Left renal cortex interstitium (tissue), 4 donors: Measurements from ENCODE around the gene C17orf113. TPM values are rescaled to one million over a fixed set of nuclear protein-coding genes. Genes with fewer than 3 reads are reported as not detected.
"Not testable (repeated sequence)": the region's sequence is repeated elsewhere in the genome, so short reads cannot be mapped to it uniquely, and the experiment has no call there.

ENCODE experiments used
- DNase-seq, 4 donors: peaks; one replicate each; pipeline ENCODE4 v3.0.0-alpha.2; 2013; ENCODE audit warnings: low read depth in 4 of 4, low spot score in 2 of 4, missing footprints in 1 of 4
- polyA plus RNA-seq, 4 donors: library from polyadenylated mRNA; unstranded; fragments of 120-200 nt; gene quantifications; one replicate each; pipeline ENCODE4 v1.2.1, GENCODE V29; 2013; ENCODE audit not compliant: insufficient read length in 4 of 4

Gene C17orf113
- polyA plus RNA-seq, 4 donors = 3.6 to 6.4 (median 4.9) TPM

DNA sequence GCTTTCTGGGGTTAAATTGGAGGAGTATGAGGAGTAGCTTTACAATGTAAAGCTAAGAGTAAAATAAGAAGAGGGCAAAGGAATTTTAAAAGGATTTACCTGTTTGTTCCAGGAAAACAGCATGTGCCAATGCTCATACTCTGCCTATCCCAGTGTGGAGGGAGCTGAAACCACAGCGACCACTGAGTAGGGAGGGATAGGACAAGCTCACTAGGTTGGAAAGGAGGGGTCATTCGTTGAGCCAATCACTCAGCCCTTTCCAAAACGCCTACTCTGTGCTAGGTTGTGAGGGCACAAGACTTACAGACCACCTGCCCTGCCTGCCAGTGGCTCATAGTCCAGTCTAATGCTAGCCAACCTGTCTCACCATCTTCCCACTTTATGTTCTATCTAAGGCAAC is 32.1 kb downstream of the C17orf113 start:
- no peak for DNase-seq

DNA sequence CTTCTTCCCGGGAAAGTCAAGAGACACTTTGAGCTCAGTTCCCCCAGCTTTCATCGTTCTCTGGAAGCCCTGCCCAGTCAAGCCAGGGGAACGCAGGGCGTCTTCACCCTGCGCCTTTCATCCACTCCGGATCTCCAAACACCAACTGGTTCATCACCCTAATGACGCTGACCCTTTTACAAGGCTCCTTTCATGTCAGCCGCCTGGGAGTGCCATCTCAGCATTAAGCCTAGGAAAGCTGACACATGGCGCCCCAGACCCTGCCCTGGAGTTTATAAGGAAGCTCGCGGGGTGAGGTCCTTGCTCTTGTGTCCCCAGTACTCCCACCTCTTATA is 32.6 kb downstream of the C17orf113 start:
- DNase-seq = peak in 1 of 4 donors; percentile 47

DNA sequence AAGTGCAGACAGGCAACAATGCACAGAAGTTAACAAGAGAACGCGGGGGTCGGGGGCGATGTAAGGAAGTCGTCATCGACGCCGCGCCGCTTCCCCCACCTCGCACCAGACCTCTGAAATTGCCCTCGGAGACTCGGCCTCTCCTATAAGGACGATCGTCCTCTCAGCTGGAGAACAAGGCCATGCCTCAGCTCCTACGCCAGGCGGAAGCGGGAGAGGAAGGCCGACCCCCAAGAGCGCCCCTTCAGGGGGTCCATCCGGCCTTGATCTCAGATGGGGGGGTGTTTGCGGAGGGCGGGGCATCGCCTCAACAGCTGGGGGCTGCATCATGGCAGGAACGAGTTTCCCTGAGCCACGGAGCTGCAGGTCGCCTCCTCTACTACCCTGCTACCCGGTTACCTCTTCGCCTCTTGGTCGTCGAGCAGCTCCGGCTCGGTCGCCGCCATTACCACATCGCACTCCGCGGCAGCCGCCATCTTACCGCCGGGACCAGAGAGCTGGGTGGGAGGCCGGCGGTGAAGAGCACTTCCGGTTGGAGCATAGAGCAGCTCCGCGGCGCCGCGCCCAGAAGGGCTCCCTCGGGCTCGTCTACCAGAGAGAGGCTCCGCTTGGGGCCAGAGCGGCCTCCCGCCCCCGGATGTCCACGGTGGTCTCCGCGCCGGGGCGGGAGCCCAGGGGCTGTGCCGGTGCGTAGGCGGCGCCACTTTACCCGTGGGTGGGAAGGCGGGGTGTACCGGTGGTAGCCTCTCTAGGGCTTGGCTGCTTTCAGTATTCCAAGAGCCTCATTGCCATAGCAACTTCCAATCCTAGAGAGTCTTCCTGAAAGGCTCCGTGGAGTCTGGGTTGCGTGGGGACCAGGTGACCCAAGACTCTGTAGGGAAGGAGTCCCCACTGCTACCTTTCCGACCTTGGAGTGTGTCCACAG is 33.2 kb downstream of the C17orf113 start, which contains the start of gene DNAJC7:
Gene DNAJC7 (minus strand): TSS at position 499 of the 925 bp plus-strand sequence. CDS start 23 bp downstream, at position 476.
- peak; percentile 80 to 86 (median 85) for DNase-seq

DNA sequence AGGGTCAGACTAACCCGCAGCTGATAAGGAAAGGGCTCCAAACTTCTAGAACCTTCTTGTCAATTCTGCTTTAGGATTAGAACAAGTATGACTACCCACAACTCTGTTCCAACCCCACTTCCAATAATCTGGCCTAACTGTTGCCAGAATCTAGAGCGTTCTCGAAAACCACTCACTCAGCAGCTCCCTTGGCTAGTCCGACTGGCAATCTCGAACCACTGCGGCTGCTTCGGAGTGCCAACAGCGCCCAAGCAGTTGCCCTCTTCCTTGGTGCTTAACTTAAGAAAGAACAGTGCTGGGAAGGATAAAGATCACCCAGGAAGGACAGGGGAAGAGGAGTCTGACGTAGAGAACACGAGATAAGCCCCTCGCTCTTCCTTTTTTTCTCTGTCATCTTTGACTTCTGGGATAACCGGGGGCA is 34.0 kb downstream of the C17orf113 start:
- no peak for DNase-seq

DNA sequence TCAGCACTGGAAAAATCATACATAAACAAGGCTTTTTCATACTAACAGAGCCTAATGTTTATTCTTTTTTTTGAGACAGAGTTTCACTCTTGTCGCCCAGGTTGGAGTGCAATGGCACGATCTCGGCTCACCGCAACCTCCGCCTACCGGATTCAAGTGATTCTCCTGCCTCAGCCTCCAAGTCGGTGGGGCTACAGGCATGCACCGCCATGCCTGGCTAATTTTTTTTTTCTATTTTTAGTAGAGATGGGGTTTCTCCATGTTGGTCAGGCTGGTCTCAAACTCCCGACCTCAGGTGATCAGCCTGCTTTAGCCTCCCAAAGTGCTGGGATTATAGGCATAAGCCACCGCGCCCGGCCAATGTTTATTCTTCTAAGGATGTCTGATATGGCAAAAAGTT is 36.7 kb downstream of the C17orf113 start:
- DNase-seq = not testable (repeated sequence)

DNA sequence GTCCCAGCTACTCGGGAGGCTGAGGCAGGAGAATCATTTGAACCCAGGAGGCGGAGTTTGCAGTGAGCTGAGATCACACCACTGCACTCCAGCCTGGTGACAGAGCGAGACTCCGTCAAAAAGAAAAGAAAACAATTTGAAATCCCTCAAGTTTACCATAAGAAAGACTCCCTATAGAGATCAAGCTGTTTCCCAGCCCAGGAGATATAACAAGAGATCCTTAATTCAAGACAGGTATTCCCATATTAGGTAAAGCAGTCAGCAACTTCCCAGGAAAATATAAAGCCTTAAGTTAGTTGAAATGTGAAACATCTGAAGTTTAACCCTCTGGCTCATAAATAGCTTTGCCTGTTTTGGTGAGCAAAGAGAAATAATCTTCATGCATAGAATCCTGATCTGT is 38.0 kb downstream of the C17orf113 start:
- not testable (repeated sequence) for DNase-seq

DNA sequence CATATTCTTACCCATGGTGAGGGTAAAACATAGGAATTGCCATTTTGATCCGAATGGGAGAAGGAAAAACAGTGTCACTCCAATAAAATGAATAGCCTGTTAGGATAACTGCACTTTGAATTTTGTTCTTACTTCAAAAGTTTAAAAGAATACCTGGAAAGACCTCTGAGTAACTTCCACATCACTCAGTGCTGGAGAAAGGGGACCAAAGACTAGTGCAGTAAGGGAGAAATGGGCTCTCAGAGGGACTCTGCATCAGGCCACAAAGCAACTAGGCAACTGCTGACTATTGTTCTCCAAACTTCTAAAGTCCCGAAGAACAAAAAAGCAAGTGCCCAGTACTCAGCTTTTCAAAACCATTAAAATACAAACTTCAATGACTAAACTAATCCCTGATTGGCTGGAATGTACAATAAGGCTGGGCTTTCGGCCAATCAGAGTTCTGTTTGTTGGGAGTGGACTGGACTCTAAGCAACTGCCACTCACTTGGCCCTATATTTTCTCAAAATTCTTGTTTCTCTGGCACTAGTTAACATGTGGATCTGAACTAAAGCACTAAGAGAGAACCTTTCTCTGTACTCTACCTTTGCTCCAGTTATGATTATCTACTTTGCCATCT is 39.4 kb downstream of the C17orf113 start:
- no peak for DNase-seq

DNA sequence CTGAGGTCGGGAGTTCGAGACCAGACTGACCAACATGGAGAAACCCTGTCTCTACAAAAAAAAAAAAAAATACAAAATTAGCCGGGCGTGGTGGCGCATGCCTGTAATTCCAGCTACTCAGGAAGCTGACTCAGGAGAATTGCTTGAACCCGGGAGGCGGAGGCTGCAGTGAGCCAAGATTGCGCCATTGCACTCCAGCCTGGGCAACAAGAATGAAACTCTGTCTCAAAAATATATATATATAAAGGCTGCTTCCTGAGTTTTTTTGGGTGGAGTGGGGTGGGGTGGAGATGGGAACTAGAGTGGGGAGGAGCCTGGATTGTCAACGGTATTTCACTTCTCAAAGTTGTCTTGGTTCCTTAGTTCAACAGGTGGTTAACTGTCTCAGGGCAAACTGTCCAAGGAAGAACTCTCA is 40.1 kb downstream of the C17orf113 start:
- DNase-seq = not testable (repeated sequence)

DNA sequence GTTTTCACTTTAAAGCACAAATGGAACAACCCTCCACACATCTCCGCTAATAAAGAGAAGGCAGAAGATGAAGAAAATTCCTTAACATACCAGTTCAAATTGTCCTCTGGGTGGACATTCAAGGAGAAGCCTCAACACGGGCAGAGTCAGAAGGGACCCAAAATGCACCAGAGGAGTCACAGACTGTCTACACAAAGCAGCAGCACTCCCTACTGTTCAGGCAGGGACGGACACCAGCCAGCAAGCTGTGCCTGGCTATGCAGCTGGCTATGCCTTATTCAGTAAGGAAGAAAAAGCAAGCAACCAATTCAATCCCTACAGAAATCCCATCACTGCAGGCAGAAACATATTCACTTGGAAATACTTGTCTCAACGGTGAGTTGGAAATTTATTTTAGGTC is 41.2 kb downstream of the C17orf113 start:
- DNase-seq = no peak

DNA sequence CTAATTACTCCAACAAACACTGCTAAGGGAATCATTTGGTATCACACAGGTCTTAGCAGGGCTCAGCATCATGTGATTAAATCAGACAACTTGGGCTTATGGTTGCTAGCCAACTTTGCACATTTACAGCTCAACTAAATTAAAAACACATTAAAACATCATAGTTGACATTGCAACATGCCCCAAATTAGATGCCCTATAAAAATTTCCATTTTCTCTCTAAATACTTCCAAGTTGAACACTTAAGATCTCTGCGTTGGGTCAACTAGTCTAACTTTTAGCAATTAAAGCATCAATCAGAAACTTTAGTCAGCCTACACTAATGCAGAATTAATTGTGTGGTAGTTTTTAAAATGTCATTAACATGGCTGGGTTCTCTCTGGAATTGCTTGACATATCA is 45.2 kb downstream of the C17orf113 start:
- DNase-seq = no peak

DNA sequence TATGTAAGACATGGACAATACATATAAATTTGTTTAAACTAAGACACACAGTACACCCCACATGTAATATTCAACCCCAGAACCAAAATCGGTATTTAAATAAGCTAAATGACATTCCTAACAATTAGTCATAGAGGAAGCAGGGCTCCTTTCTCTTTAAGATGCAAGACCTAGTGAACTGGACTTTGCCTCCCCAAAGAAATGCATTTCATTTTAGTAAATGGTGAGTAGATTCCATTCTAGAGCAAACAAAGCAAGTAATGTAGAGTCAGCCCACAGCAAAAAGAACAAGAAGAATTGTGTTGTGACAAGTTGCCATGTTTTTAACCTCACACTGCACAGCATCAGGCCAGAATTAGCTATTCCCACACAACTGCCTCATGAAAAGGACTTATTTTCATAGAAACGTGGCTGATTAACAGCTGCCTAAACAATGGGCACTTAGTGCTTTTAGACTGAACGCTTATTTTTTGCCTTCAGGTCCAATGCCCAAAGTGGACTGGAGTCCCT is 47.6 kb downstream of the C17orf113 start:
- no peak for DNase-seq

DNA sequence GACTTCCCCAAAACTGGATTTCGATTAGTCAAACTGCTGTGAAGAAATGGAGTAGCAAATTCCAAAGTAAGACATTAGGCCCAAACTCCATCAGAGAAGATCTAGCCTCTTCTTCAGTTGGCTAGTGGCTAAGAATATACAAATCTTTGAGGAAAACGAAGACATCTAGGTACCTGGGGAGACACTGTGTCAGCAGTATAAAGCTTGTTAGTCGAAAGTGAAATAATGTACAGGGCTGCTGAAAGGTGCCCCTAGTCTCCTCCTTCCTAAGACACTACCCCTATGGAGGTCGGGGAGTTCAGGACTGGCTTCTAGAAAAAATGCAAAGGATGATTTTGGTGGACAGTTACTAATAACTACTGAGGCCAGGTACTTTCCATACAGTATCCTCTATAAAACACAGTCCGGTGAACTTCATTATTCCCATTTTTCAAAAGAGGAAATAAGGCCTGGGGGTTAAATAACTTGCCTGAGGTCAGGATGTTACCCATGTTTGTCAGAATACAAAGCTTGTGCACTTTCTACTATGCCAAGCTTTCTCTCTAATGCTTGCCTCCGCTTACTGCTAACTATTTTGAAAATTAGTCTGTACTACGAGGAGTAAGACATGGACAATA is 48.1 kb downstream of the C17orf113 start:
- DNase-seq = no peak

DNA sequence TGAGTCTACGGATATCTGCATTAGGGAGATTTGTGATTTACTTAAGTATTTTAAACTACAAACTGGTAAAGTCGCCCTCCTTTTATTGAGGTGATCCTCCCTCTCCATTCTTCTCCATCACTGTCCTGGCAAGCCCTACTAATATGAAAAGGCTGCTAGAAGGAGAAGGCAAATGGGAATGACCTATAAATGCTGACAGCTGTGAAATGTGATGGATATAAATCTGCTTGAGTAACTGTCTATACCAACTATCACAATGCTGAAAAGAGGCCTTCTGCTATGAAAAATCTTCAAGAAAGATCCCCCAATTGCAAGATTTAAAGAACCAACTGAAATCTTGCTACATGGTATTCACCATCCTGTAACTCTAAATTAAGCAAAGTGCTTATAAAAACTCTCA is 48.7 kb downstream of the C17orf113 start:
- no peak for DNase-seq

DNA sequence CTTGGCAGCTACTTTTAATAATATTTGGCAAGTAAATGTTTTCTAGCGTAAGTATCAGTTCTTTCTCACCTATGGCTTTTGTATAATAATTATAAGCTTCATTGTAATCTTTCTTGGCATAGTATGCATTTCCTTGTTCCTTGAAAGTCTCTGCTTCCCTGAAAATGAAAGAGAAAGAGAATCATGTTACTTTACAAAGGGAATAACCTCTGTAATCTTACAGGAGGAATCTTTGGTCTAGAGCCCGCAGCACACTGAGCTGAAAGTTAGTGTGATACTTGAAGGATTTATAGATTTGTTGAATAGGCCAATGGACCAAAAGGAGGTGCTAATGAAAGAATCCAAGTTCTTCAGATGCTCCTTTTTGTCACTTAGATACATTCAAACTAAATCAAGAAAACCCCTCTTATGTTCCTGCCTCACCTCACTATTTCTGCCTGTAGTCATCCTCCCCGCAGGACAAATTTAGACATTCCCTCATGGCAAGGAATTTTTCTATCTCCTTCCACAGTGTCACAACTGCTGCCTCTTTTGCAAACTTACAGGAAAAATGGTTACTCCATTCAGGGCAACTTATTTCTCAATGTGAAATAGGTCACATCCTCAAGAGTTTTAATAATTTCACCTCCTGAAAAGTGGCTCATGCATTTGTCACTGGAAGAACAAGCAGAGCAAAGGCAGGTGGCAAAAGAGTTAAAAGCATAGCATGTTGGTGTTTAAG is 49.8 kb downstream of the C17orf113 start:
- DNase-seq = no peak

DNA sequence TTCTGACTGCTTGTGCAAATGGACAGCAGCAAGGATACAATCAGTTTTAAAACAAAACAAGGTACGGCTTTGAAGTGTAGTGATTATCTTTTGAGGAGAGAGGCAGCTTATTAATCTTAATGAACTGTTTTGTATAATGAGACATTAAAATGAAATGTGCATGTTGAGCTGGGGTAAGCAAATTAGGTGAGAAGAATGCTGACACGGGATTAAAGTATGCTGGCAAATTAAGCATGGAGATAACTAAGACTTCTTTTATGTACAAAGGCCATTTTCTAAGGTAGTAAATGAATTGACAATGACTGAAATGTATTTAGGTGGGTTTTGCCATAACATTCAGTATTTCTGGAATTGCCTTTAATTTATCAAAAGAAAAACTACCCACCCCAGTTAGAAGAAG is 51.9 kb downstream of the C17orf113 start:
- no peak for DNase-seq

DNA sequence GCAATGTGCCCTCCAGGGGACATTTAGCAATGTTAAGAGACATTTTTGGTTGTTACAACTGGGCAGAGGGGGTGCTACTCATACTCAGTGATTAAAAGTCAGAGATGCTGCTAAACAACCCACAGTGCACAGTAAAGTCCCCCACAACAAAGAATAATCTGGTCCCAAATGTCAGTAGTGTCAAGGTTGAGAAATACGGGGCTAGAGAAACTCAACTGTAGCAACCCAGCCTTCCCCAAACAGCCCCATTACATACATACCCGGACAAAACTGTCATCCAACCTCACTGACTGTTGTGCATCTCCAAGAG is 53.6 kb downstream of the C17orf113 start:
- DNase-seq = no peak

DNA sequence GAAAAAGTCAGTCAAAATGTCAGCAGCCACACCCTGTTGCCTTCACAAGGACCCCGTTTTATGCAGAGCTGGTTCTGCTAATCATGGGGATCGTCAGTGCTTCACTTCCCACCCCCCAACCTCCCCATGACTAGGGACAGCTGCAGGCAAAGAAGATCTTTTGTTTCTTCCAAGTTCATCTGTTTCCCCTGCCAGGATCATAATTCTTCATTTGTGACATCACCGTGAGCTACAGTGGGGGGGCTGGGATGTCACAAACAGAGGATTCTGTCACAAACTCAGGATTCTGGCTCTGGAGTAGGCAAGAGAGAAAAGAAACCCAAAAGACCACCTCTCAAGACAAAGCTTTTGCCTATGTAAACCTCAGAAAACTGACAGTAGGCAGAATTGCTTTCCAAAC is 57.8 kb downstream of the C17orf113 start:
- no peak for DNase-seq

DNA sequence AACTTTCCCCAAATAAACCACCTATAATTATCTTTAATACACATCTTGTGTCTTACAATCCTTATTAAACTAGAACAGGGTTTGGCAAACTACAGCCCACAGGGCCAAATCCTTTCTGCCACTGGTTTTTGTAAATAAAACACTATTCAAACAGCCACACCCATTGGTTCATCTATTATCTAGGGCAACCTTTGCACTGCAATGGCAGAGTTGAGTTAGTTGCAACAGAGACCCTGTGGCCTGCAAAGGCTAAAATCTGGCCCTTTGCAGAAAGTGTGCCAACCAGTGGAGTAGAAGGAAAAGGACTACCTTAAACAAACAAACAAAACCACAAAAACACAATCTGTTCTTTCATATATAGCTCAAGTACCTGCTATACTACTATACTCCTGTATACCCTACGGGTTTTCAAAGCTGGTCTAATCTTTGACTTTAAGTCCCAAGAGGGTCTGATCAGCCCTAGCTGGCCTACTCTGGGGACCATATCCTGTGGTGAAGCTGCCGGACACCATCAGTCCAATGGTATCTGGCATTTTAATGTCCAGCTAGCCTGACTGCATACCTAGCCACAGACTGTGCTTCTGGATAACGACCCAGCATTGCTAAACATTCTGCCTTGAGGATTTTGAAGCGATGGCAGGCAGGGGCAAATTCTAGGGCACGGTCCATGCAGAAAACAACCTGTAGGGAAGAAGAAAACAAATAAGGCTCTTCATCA is 60.5 kb downstream of the C17orf113 start:
- no peak for DNase-seq

DNA sequence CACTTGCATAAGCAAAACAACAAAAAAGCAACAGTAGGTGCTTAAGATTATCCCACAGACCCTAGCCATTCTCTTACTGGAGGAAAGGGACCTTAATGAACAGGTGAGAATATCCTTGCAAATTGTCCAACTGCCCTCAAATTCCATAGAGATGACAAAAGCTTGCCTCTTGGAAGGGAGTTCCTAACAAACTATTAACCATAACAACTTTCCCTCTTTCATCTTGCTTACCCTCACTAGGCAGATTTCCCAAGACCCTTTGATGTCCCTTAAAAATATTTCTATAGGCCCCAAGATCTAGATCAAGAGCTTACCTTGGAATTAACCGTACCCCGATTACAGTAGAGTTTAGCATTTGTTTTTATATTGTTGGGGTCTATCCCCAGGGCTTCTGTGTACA is 62.0 kb downstream of the C17orf113 start:
- no peak for DNase-seq
